ENCODE data around the gene GET4.
"Not testable (repeated sequence)": the region's sequence is repeated elsewhere in the genome, so short reads cannot be mapped to it uniquely, and the experiment has no call there.

Gene GET4

DNA sequence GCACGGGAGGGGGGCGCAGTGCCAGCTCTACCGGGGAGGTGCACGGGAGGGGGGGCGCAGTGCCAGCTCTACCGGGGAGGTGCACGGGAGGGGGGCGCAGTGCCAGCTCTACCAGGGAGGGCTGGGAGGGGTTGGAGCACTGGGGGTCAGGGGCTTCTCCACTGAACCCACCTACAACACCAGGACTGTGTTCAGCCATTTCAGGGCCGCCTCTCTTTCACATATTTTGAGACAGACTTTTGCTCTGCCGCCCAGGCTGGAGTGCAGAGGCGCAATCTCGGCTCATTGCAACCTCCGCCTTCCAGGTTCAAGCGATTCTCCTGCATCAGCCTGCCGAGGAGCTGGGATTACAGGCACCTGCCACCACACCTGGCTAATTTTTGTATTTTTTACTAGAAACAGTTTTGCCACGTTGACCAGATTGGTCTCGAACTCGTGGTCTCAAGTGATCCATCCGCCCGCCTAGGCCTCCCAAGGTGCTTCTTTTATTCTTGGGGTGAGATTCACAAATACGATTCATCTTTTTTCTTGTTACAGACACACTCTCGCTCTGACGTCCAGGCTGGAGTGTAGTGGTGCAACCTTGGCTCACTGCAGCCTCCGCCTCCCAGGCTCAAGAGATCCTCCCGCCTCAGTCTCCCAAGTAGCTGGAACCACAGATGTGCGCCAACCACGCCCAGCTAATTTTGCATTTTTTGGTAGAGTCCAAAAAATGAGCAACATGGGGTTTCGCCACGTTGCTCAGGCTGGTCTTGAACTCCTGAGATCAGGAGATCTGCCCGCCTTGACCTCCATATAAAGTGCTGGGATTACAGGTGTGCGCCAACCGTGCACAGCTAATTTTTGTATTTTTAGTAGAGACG lies 41.1 kb downstream of the GET4 start:
- no peak for DNase-seq

GRCh38 chr7:918118-918425 lies 41.7 kb downstream of the GET4 start:
- DNase-seq: no peak

DNA sequence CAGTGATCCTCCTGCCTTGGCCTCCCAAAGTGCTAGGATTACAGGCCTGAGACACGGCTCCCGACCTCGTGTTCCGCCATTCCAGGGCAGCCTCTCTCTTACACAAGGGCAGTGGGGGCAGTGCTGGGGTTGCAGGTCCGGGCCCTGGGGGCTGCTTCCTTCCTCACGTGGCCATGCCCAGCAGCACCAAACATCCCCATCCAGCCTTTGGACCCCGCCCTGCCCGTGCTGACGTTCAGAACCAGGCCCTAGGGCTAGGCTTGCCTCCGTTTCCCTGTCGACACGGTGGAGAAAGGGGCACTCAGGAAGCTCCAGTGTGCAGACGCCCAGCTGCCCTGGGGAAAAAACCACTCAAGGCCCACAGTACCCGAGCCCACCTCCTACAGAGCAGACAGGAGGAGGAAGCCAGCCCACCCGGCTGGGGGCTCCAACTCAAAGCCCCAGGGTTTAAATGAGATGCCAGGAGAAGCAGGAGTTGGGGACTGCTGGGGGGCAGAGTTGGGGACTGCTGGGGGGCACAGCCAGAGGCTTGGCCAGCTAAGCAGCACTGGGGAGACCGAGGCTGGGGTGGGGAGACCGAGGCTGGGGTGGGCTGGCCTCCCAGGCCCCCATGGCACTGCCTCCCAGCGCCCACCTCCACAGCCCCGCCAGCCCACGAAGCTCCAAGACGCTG lies 42.2 kb downstream of the GET4 start:
- DNase-seq: no peak

GRCh38 chr7:919114-919442 lies 42.7 kb downstream of the GET4 start:
- no peak for DNase-seq

- DNase-seq: no peak
These were observed 43.6 kb downstream of the GET4 start for GRCh38 chr7:919924-920341.

DNA sequence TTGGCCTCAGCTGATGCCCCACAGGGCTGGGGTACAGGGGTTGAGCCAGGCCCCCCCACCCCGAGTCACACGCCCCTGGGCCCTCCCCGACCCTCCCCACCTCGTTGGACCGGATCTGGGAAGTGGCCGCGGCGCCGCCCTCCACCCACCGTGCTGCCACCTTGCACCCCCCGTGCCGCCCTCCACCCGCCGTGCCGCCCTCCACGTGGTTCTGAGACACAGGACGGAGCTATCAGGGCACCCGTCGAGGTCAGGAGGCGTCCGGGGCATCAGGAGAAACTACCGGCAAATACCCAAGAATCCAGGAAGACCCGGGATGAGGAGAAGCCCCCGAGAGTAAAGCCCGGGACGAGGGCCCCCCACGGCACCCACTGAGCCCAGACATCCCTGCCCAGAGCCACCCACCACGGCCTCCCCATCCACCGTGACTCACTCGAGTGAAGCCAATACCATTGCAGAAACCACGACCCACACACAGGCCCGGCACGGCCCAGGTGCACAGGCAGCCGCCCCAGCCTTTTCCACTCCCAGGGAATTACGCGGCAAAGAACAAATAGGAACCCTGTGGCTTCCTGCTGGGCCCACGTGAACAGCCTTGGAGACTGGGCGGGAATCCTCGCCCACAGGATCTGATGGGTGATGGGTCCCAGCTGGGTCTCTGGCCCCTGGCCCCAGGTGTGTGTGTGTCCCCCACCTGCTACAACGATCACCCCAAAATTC lies 44.2 kb downstream of the GET4 start:
- no peak for DNase-seq

GRCh38 chr7:921071-921461 lies 44.7 kb downstream of the GET4 start:
- DNase-seq: no peak

DNA sequence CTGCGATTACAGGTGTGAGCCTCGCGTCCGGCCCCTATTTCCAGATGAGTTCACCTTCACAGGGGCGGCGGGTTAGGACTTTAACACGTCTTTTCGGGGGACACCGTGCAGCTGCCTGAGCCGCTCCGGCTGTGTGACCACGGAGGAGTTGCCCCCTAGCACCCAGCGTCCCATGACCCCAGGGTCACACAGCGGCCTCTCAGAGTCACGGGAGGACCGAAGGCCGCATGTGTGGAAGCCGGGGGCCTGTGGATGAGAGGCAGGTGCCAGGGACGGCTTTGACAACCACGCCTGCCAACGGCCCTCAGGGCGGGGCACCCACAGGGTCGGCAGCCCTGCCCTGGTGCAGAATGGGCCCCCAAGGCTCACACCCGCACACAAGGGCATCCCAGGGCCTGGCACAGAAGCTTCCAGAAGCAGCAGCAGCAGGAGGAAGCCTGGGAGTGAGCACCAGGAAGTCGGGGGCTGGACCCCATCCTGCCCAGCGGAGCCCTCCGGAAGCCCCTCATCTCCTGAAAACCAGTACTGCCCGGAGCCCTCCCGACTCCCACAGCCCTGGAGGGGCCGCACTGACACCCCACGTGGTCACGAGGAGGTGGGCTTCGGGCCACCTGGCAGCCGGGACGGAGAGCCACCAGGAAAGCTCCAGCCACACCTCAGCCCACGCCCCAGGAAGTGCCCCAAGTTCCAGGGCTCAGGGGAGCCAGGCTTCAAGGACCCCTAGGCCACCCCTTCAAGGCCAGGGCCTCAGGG lies 45.4 kb downstream of the GET4 start:
- no peak for DNase-seq

GRCh38 chr7:922334-923107 lies 46.2 kb downstream of the GET4 start:
- DNase-seq: no peak

- peak; percentile 90 for DNase-seq
These were observed 47.0 kb downstream of the GET4 start for GRCh38 chr7:923108-924041.

GRCh38 chr7:924042-924441 lies 47.7 kb downstream of the GET4 start:
- DNase-seq: not testable (repeated sequence)

GRCh38 chr7:924541-925231 lies 48.3 kb downstream of the GET4 start:
- peak; percentile 57 for DNase-seq

DNA sequence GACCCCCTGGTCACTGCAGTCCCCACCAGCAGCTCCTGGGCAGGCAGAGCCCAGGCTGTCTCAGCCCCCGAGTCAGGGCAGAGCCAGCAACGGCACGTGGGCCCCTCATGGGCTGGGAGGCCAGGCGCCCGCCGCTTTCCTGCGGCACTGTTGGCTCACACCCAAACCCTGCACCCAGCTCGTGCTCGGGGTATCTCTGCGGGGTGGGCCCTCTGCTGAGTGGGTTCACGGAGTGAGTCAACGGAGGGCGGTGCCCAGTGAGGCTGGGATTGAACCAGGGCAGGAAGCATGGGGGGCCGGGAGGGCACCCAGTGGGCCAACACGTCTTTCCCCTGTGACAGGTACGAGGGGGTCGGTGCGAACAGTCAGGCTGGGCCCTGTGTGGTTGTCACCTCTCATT lies 49.2 kb downstream of the GET4 start:
- no peak for DNase-seq

DNA sequence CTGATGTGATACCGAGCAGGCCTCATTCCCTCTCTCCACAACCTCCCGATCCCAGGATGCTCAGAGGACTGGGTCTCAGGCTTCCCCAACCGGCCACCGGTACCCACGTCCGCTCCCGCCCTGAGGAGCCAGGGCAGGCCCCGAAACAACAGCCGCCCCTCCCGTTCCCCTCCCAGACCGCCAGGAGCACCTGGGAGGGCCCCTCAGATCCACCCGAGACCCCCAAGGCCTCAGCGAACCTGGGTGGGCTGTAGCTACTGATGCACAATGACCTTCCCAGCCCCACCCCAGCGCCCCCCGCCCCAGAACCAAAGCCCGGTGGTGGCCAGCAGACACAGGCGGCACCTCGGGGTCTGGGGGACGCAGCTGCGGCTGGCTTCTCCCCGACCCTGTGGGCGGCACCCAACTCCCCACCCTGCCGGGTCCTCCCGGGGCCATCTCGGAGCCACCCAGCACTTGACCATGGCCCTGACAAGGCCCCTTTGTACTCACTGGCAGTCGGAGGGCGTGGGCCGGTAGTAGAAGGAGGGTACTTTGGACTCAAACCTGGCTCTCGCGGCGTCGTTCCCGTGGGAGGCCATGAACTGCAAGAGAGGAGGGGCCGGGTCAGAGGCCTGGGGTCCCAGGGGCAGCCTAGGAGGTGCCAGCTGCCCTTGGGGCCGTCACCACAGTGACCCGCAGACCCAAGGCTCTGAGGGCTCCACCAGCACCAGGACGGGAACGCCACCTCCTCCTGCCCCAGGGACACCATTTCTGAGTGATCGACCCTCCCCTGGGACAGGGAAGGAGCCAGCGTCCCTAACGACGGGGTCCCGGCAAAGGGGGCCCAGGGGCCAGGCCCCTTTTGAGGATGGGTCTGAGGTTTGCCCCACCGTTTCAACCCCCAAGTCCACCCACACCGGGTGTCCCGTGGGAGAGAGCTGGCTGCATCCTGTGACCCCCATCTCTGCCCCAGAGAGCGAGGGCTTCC lies 50.0 kb downstream of the GET4 start:
- no peak for DNase-seq

DNA sequence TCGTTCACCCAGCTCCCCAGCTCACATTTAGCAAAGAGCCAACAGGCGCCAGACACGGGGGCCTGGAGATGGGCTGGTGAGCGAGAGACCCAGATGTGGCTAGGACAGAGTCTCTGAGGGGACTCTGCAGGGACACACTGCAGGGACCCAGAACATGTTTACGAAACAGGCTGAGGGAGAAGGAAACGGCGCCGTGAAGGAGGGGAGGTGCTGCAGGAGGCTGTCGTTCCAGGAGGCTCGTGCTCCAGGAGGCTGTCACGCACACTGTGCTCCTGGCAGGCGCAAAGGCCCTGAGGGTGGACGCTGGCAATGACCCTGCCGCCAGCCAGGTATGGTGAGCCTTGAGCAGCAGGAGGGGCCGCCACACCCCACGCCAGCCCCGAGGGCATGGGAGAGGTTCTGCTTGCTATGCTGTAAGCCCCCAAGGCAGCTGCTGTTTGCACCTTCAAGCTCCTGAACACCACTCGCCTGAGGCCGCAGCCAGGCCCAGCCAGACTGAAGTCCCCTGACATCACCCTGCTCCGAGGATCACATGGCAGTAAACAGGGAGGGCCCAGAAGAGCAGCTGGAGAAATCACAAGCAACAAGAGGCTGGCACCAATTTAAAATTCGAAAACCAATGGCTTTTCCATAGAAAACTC lies 50.8 kb downstream of the GET4 start:
- no peak for DNase-seq

DNA sequence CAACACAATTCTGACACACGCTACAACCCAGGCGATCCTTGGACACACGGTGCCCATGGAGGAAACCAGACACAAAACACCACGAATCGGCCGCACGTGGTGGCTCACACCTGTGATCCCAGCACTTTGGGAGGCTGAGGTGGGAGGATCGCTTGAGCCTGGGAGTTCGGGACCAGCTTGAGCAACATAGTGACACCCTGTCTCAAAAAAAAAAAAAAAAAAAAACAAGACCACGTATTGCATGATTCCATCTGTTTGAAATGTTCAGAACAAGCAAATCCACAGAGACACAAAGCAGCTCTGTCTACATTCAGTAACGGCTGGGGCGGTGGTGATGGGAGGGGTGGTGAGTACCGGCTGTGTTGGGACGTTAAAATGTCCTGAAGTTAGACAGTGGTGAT lies 53.0 kb downstream of the GET4 start:
- no peak for DNase-seq

DNA sequence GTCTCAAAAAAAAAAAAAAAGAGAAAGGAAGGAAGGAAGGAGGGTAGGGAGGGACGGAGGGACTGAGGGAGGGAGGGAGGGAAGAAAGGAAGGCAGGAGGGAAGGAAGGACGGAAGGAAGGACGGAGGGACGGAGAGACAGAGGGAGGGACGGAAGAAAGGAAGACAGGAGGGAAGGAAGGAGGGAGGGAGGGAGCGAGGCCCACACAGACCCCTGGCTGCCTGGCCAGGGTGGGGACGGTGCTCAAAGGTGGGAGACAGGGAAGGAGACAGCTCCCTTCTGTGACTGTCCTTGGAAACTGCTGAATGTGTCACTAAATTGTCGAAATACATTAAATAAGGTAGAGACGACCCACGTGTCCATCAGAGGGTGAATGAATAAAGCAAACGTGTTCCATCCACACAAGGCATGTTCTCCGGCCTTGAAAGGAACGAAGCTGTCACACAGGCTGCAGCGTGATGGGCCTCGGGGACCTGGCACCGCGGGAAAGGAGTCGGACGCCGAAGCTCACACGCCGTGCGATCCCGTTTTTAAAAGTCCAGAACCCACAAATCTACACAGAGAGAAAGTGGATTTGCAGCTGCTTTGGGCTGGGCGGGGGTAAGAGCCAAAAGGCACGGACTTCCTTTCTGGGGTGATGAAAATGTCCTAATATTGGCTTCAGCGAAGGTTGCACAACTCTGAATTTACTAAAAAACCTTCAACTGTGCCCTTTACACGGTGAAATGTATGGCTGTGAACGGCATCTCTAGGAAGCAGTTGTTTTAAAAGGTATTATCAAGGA lies 54.8 kb downstream of the GET4 start:
- DNase-seq: peak; percentile 44
